PC-3 (cell line): ENCODE results near the gene CBFA2T2. TPM values are rescaled to one million over a fixed set of nuclear protein-coding genes. Genes with fewer than 3 reads are reported as not detected.
"Not testable (repeated sequence)": the region's sequence is repeated elsewhere in the genome, so short reads cannot be mapped to it uniquely, and the experiment has no call there.

Experiments
- ATAC-seq: fragments of 200-7000 bp; cut with Tn5 transposase; 2 replicates; pipeline ENCODE4 v1.9.1; 2020; ENCODE audit warnings: mild to moderate bottlenecking, moderate library complexity
- BruUV-seq: library from RNA; stranded (reverse); fragments of 400-500 nt; replicated peaks from 2 replicates; lab custom pipeline; 2021; lab: Mats Ljungman, UMichigan
- CTCF ChIA-PET: fragments of 300-600 bp; sonication (Branson Sonifier 250); formaldehyde crosslinking; loops from one replicate; lab custom pipeline; 2022; ENCODE audit warnings: antibody characterized with exemption; lab: Charles Lee
- POLR2A ChIA-PET: fragments of 300-600 bp; sonication (Branson Sonifier 250); formaldehyde crosslinking; loops from one replicate; lab custom pipeline; 2022; ENCODE audit warnings: antibody characterized with exemption; ENCODE audit not compliant: unreplicated experiment; lab: Charles Lee
- DNase-seq: peaks from one replicate; pipeline ENCODE4 v3.0.0-alpha.2; 2015
- H2AFZ ChIP-seq: fragments of 300-600 bp; sonication (generic); 2 replicates; pipeline ENCODE4 v1.6.0; 2016; ENCODE audit warnings: antibody characterized with exemption, low read length
- H3F3A ChIP-seq: fragments of 300-600 bp; sonication (generic); one replicate; pipeline ENCODE4 v1.6.0; 2017; ENCODE audit warnings: antibody characterized with exemption, low read length, control low read depth, mild to moderate bottlenecking; ENCODE audit not compliant: unreplicated experiment
- H3K27ac ChIP-seq: fragments of 300-600 bp; sonication (generic); 2 replicates; pipeline ENCODE4 v1.5.1; 2016; ENCODE audit warnings: mild to moderate bottlenecking, low read length
- H3K27me3 ChIP-seq: fragments of 300-600 bp; sonication (generic); 2 replicates; pipeline ENCODE4 v1.6.1; 2016; ENCODE audit warnings: low read length, mixed read lengths
- H3K36me3 ChIP-seq: fragments of 300-600 bp; sonication (generic); 2 replicates; pipeline ENCODE4 v1.6.1; 2016; ENCODE audit warnings: low read depth, mixed run types, low read length, mixed read lengths
- H3K4me1 ChIP-seq: fragments of 300-600 bp; sonication (generic); 2 replicates; pipeline ENCODE4 v1.5.1; 2016; ENCODE audit warnings: low read length; ENCODE audit not compliant: insufficient read depth
- H3K4me2 ChIP-seq: fragments of 300-600 bp; sonication (generic); 2 replicates; pipeline ENCODE4 v1.6.0; 2016; ENCODE audit warnings: low read length
- H3K4me3 ChIP-seq: fragments of 300-600 bp; sonication (generic); 2 replicates; pipeline ENCODE4 v1.5.1; 2016; ENCODE audit warnings: mild to moderate bottlenecking, low read length, mixed read lengths
- H3K79me2 ChIP-seq: fragments of 300-600 bp; sonication (generic); 2 replicates; pipeline ENCODE4 v1.6.1; 2017; ENCODE audit warnings: low read length, mixed read lengths
- H3K9ac ChIP-seq: fragments of 300-600 bp; sonication (generic); 2 replicates; pipeline ENCODE4 v1.6.0; 2016; ENCODE audit warnings: mild to moderate bottlenecking, low read length
- H3K9me2 ChIP-seq: fragments of 300-600 bp; sonication (generic); replicated peaks from 2 replicates; pipeline ENCODE4 v1.6.1; 2016; ENCODE audit warnings: mixed run types, low read length, mixed read lengths
- H3K9me3 ChIP-seq: fragments of 300-600 bp; sonication (generic); 2 replicates; pipeline ENCODE4 v1.6.1; 2016; ENCODE audit warnings: low read length, mixed read lengths
- H4K20me1 ChIP-seq: fragments of 300-600 bp; sonication (generic); 2 replicates; pipeline ENCODE4 v1.6.1; 2016; ENCODE audit warnings: low read length, mixed read lengths
- EZH2 ChIP-seq: fragments of 300-600 bp; sonication (generic); IDR thresholded peaks from one replicate; pipeline ENCODE4 v1.6.1; 2017; ENCODE audit warnings: antibody characterized with exemption, mild to moderate bottlenecking, low read length; ENCODE audit not compliant: unreplicated experiment
- EZH2phosphoT487 ChIP-seq: fragments of 300-600 bp; sonication (generic); IDR thresholded peaks from 2 replicates; pipeline ENCODE4 v1.6.1; 2018; ENCODE audit warnings: mild to moderate bottlenecking, antibody characterized with exemption, low read length, borderline replicate concordance
- intact Hi-C: fragments of 100-400 bp; cut with micrococcal nuclease; formaldehyde crosslinking; loops from 2 replicates; pipeline ENCODE4 v1.9.0; 2023
- total RNA-seq: library from RNA; depleted of rRNA; stranded (reverse); fragments of >200 nt; gene quantifications from 2 replicates; pipeline ENCODE4 v1.2.3, GENCODE V29; 2014
- TF ChIP-seq, protein P1 (sequence below): fragments of 300-600 bp; sonication (generic); conservative IDR thresholded peaks from 2 replicates; pipeline ENCODE4 v1.5.1; 2017; ENCODE audit warnings: antibody characterized with exemption, low read depth, mild to moderate bottlenecking, low read length

The CBFA2T2 gene
- total RNA-seq, 1 experiment from 2014 or later: 9.7 TPM

DNA sequence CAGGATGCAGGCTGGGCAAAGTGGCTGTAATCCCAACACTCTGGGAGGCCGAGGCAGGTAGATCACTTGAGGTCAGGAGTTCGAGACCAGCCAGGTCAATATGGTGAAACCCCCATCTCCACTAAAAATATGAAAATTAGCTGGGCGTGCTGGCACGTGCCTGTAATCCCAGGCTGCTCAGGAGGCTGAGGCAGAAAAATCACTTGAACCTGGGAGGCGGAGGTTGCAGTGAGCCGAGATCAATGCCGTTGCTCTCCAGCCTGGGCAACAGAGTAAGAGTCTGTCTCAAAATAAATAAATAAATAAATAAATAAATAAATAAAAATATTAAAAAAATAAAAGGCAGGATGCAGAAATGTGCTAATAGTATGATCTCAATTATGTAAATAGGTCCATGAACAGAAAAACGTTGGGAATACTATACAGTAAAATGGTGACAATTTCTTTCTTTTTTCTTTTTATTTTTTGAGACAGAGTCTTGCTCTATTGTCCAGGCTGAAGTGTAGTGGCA lies 8.4 kb upstream of the CBFA2T2 start:
- no peaks in the 10 kb centered on the region for H4K20me1 ChIP-seq
- ATAC-seq (no peak), DNase-seq (no peak)
- no peaks in the 10 kb centered on the region for H3F3A ChIP-seq
- TF ChIP-seq, protein P1, sequence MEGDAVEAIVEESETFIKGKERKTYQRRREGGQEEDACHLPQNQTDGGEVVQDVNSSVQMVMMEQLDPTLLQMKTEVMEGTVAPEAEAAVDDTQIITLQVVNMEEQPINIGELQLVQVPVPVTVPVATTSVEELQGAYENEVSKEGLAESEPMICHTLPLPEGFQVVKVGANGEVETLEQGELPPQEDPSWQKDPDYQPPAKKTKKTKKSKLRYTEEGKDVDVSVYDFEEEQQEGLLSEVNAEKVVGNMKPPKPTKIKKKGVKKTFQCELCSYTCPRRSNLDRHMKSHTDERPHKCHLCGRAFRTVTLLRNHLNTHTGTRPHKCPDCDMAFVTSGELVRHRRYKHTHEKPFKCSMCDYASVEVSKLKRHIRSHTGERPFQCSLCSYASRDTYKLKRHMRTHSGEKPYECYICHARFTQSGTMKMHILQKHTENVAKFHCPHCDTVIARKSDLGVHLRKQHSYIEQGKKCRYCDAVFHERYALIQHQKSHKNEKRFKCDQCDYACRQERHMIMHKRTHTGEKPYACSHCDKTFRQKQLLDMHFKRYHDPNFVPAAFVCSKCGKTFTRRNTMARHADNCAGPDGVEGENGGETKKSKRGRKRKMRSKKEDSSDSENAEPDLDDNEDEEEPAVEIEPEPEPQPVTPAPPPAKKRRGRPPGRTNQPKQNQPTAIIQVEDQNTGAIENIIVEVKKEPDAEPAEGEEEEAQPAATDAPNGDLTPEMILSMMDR: no peak
- TF ChIP-seq EZH2 (no peak), EZH2phosphoT487 (no peak)
- intact Hi-C loops: no loop called here
- no peak overlapping the region for H3K4me3 ChIP-seq
- no peak overlapping the region for H3K27ac ChIP-seq
- BruUV-seq: no TSS peak
- ChIA-PET POLR2A (no interaction called here), CTCF (no interaction called here)
- H2AFZ ChIP-seq: no peak overlapping the region
- H3K79me2 ChIP-seq: no peaks in the 10 kb centered on the region
- H3K9me2 ChIP-seq: no peaks in the 10 kb centered on the region
- no peaks in the 10 kb centered on the region for H3K9me3 ChIP-seq
- no peak overlapping the region for H3K9ac ChIP-seq
- H3K36me3 ChIP-seq: no peaks in the 10 kb centered on the region
- H3K4me2 ChIP-seq: no peak overlapping the region
- H3K27me3 ChIP-seq: no peaks in the 10 kb centered on the region
- H3K4me1 ChIP-seq: no peaks in the 10 kb centered on the region

DNA sequence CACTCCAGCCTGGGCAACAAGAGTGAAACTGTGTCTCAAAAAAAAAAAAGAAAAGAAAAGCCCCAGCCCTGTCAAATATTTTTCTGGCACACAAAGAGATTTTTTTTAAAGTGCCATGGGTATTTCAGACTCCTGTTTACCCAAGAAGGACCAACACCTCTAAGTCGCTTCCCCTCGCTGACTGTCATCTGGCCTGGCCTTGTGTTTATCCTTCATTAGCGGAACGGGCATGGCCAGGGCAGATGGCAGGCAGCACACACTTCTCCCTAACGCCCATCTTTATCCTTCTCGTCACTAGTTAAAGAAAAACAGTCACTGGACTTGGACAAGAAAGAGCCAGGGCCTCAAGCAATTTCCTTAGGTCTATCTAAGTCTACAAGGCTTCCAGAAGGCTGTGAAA lies 7.3 kb upstream of the CBFA2T2 start:
- H3F3A ChIP-seq: no peaks in the 10 kb centered on the region
- no peaks in the 10 kb centered on the region for H3K9me2 ChIP-seq
- no peaks in the 10 kb centered on the region for H3K4me1 ChIP-seq
- no peaks in the 10 kb centered on the region for H3K27me3 ChIP-seq
- no peaks in the 10 kb centered on the region for H3K9me3 ChIP-seq
- TF ChIP-seq EZH2phosphoT487: no peak
- TF ChIP-seq, protein P1: no peak
- no peak for TF ChIP-seq EZH2
- ATAC-seq (no peak), DNase-seq (no peak)
- no peak overlapping the region for H2AFZ ChIP-seq
- no peaks in the 10 kb centered on the region for H3K36me3 ChIP-seq
- H3K9ac ChIP-seq: no peak overlapping the region
- POLR2A ChIA-PET: interaction anchor here (0.7 kb wide), 1 partner anchor 18 kb away, joined by 3 read pairs; no protein-coding TSS in a partner anchor
- CTCF ChIA-PET: no interaction called here
- no peaks in the 10 kb centered on the region for H4K20me1 ChIP-seq
- H3K4me2 ChIP-seq: no peak overlapping the region
- H3K4me3 ChIP-seq: no peak overlapping the region
- no peak overlapping the region for H3K27ac ChIP-seq
- H3K79me2 ChIP-seq: no peaks in the 10 kb centered on the region
- no TSS peak for BruUV-seq
- intact Hi-C loops: no loop called here

DNA sequence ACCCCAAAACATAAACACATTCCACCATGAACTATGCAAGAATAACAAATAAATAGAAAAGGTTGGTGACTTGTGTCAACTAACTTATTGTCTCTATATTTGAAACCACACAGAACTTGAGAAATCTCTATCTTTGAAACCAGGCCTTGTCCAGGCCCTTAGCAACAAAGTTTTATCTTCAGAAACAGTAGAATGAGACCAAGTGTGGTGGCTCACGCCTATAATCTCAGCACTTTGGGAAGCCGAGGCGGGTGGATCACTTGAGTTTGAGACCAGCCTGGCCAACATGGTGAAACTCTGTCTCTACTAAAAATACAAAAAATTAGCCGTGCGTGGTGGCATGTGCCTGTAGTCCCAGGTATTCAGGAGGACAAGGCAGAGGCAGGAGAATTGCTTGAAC lies 6.7 kb upstream of the CBFA2T2 start:
- H3K4me2 ChIP-seq, H3K27ac ChIP-seq, H3K9ac ChIP-seq, H3K27me3 ChIP-seq, H3K36me3 ChIP-seq, intact Hi-C loops, H2AFZ ChIP-seq, H3F3A ChIP-seq, H3K4me1 ChIP-seq, ATAC-seq, H4K20me1 ChIP-seq, BruUV-seq, CTCF ChIA-PET, H3K9me2 ChIP-seq, H3K9me3 ChIP-seq, POLR2A ChIA-PET, H3K79me2 ChIP-seq, DNase-seq, H3K4me3 ChIP-seq: not testable (repeated sequence)
